Measurements from ENCODE around the gene RXRA.

DNA sequence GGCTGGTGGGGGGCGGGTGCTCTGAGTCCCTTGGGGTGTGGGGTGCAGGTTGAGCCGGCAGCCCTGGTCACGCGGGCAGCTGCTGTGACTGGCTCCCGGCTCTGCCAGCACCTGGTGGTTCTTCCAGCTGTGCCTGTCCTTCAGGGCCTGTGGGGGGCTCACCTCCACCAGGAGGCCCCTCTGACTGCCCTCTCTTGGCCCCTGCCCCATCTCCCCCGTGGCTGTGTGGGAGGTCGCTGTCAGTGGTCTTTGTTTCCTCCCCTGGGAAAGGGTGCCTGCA, 3.3 kb downstream of the RXRA start:
- TF ChIP-seq, protein P1, sequence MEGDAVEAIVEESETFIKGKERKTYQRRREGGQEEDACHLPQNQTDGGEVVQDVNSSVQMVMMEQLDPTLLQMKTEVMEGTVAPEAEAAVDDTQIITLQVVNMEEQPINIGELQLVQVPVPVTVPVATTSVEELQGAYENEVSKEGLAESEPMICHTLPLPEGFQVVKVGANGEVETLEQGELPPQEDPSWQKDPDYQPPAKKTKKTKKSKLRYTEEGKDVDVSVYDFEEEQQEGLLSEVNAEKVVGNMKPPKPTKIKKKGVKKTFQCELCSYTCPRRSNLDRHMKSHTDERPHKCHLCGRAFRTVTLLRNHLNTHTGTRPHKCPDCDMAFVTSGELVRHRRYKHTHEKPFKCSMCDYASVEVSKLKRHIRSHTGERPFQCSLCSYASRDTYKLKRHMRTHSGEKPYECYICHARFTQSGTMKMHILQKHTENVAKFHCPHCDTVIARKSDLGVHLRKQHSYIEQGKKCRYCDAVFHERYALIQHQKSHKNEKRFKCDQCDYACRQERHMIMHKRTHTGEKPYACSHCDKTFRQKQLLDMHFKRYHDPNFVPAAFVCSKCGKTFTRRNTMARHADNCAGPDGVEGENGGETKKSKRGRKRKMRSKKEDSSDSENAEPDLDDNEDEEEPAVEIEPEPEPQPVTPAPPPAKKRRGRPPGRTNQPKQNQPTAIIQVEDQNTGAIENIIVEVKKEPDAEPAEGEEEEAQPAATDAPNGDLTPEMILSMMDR (conservative IDR thresholded peaks at IDR 0.05; ENCODE audit: low read depth, low read length): no peak
- TF ChIP-seq SMC3 (IDR thresholded peaks at IDR 0.05; ENCODE audit: low read depth, low read length) (no peak), MAFK (IDR thresholded peaks at IDR 0.05; ENCODE audit: low read depth, low read length) (no peak), FOS (IDR thresholded peaks at IDR 0.05; ENCODE audit: low read depth, low read length) (no peak), BHLHE40 (IDR thresholded peaks at IDR 0.05; ENCODE audit: low read depth, low read length) (no peak), POLR2A (IDR thresholded peaks at IDR 0.05; ENCODE audit: low read depth, low read length) (no peak), CEBPB (IDR thresholded peaks at IDR 0.05; ENCODE audit: low read depth, low read length) (no peak)
- TF ChIP-seq, protein P2, sequence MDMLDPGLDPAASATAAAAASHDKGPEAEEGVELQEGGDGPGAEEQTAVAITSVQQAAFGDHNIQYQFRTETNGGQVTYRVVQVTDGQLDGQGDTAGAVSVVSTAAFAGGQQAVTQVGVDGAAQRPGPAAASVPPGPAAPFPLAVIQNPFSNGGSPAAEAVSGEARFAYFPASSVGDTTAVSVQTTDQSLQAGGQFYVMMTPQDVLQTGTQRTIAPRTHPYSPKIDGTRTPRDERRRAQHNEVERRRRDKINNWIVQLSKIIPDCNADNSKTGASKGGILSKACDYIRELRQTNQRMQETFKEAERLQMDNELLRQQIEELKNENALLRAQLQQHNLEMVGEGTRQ (IDR thresholded peaks at IDR 0.05; ENCODE audit: low read depth, low read length): no peak
